ENCODE data around the gene MFAP5.

The MFAP5 gene, protein sequence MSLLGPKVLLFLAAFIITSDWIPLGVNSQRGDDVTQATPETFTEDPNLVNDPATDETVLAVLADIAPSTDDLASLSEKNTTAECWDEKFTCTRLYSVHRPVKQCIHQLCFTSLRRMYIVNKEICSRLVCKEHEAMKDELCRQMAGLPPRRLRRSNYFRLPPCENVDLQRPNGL

GRCh38 chr12:8662593-8662992 lies at the start of gene MFAP5:
TSS of gene MFAP5 (minus strand) at chr12:8662826. CDS start at chr12:8662104, 722 bp downstream.
- DNase-seq (ENCODE audit: low read depth): no peak

DNA sequence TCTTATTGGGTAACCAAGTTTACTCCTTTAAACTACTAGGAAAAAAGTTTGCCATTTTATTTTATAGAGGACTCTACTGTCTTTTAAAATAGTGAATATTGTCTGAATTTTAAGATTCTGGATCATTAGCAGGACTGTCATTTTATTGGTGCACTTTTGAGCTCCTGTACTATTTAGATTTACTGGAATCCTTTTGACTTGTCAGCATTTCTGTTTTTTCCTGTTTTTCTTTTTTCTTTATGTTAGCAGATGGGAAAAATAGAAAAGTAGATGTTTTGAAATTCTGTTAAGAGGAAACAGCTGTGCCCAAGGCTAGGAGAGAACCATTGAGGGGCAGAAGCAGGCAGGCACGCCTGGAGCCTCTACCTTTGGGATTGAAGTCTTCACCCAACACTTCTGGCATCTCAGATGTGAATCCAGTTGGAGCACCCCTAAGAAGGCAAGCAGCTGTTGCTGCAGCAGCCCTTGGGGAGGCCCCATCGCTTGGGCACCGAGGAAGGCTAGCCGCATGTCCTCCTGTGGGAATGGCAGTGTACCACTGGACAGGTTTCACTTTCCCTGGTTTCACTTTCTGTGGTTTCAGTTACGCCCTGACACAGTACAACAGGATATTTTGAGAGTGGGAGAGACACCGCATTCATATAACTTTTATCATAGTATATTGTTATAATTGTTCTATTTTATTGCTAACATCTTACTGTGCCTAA lies 46.7 kb upstream of the MFAP5 start:
- peak; percentile 15 for DNase-seq (ENCODE audit: low read depth)

GRCh38 chr12:8702159-8702558 lies 39.5 kb upstream of the MFAP5 start:
- DNase-seq (ENCODE audit: low read depth): no peak

- DNase-seq (ENCODE audit: low read depth): no peak
Measured at GRCh38 chr12:8701046-8701660, 38.5 kb upstream of the MFAP5 start.

- DNase-seq (ENCODE audit: low read depth): no peak
Measured at GRCh38 chr12:8699714-8700113, 37.1 kb upstream of the MFAP5 start.

DNA sequence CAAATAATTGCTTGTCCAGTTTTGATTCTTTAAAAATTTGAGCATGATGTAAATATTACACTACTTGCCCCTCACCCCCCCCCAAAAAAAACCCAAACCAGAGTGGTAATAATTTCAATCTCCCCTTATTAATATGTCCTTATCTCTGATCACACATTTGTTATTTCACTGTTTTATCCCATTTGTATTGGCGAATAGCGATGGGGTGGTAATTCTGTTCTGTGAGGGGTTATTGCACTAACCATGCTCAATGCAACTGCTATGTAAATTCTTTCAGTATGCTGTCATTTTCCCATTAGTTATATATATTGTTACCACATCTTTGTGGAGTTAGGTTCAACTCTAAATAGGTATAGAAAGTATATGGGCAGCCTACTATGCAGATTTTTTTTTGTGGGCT lies 36.3 kb upstream of the MFAP5 start:
- DNase-seq (ENCODE audit: low read depth): peak; percentile 43

- peak; percentile 38 for DNase-seq (ENCODE audit: low read depth)
Measured at GRCh38 chr12:8698132-8698851, 35.7 kb upstream of the MFAP5 start.

- DNase-seq (ENCODE audit: low read depth): peak; percentile 74
Measured at GRCh38 chr12:8697476-8698131, 35.0 kb upstream of the MFAP5 start, which contains the start of gene RIMKLB. TSS of gene RIMKLB (plus strand) at chr12:8697991. CDS start at chr12:8713867, 15,876 bp downstream.

- peak; percentile 57 for DNase-seq (ENCODE audit: low read depth)
Measured at GRCh38 chr12:8697120-8697475, 34.5 kb upstream of the MFAP5 start.

- no peak for DNase-seq (ENCODE audit: low read depth)
Measured at GRCh38 chr12:8696442-8697090, 33.9 kb upstream of the MFAP5 start.

DNA sequence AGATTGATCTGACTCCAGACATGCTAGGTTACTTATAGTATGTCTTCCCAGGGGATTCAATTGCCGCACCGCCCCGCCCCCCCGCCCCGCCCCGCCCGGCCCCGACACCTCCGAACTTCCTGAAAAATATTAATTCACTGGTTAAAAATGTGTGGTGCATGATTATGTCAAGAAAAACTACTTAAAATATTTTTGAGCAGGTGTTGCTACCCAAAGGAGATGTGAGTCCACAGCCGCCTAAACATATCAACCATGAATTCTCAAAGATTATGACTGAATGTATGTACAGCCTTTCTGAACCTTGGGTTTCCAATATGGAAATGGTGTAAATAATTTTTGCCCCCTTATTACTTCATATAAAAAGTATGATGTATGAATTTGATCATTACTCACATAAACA lies 32.5 kb upstream of the MFAP5 start:
- DNase-seq (ENCODE audit: low read depth): no peak

- peak; percentile 52 for DNase-seq (ENCODE audit: low read depth)
Measured at GRCh38 chr12:8692573-8692972, 29.9 kb upstream of the MFAP5 start.

DNA sequence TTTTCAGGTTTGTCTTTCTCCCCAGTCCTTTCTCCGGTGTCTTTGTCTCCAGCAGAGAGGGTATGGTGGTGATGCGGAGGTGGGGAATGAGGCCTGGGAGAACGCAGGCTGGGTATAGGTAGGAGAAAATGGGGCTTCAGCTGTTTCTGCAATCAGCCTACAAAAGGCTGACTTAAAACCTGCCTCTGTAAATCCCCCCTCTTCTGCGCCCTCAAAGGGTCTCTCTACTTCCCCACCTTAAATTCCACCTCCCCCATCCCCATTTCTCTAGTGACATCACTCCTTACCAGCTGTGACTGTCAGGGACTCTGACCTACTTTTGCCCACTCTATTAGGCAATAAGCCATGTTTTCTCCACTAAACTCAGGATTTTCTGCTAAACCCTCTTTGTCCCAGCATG lies 27.1 kb upstream of the MFAP5 start:
- DNase-seq (ENCODE audit: low read depth): no peak

DNA sequence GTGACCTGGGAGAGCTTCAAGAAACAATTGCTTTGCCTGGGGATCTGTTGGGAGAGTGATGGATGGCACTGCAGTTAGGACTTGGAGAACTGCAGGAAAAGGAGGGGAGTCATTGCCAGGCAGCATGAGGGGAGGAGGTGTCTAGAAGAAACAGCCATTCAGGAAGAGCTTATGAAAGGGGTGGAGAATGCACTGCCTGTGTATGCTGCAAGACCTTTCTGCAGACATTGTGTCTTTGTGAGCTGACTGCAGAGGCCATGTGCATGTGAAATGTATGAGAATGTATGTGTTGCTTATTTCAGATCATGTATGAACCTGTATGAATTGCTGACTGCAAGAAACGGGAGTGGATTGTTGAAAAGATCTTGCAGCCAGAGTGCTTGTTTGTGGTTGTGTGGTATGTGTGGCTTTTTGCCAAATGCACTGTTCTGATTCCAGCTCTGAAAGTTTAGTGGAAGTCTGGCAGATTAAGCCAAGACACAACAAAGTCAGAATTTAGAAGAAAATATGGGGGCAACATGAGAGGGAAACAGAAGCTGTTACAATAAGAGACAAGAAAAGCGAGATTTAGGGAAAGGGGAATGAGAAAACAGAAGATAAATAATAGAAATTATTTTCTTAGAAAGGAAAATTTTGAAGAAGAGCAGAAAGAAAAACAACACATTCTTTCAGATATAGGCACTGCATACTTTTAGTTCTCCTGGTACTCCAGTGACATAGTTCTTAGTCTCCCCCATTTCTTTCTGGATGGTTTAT lies 25.4 kb upstream of the MFAP5 start:
- peak; percentile 89 for DNase-seq (ENCODE audit: low read depth)

- DNase-seq (ENCODE audit: low read depth): no peak
Measured at GRCh38 chr12:8685051-8685450, 22.4 kb upstream of the MFAP5 start.

GRCh38 chr12:8681129-8681884 lies 18.7 kb upstream of the MFAP5 start:
- peak; percentile 70 for DNase-seq (ENCODE audit: low read depth)

- DNase-seq (ENCODE audit: low read depth): no peak
Measured at GRCh38 chr12:8680533-8680932, 17.9 kb upstream of the MFAP5 start.

DNA sequence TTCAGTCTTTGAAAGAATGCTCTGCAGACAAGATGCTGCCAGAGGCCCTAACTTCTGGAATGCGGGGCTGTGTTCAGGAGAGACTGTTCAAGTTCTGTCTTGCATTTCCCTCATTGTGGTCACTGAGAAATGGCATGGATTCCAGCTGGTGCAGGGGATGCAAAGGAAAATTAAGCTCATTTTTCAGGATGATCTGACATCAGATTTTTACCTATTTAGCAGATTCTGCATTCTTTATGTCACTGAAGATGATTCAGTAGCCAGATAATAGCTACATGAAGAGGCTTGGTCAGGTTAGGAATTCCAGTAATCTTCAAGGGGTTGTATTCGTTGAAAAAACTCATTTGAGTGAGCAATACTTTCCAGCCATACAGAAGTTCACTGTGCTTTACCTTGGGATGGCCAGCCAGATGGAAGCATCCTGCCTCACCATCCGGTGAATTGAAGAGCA lies 16.1 kb upstream of the MFAP5 start:
- DNase-seq (ENCODE audit: low read depth): peak; percentile 39

- no peak for DNase-seq (ENCODE audit: low read depth)
Measured at GRCh38 chr12:8677362-8677761, 14.7 kb upstream of the MFAP5 start.

GRCh38 chr12:8676651-8677050 lies 14.0 kb upstream of the MFAP5 start:
- DNase-seq (ENCODE audit: low read depth): no peak
